ENCODE data around the gene BARHL1. TPM values are rescaled to one million over a fixed set of nuclear protein-coding genes. Genes with fewer than 3 reads are reported as not detected.

BARHL1 gene
- total RNA-seq, 4 donors from 2014 or later = not detected

DNA sequence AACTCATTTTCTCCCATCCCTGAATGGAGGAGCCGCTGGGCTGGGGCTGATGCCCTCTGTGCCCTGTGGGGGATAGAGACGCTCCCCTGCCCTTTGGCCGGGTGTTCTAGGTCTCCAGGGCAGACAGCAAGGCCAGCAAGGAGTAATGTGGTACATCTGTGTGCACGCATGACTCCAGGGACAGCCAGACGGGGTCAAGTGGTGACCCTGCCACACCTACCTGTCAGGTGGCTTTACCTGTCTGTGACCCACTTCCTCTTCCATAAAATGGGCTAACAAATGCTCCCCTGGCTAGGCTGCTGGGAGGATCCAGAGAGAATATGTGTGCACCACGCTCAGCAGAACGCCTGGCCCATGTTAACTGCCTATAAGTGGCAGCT is 35.4 kb upstream of the BARHL1 start:
- Histone ChIP-seq H3K9me3 (no peaks in the 10 kb centered on the region), H3K36me3 (no peaks in the 10 kb centered on the region), H3K27ac (no peak overlapping the region), H3K27me3 (peaks cover 18% of the 10 kb centered on the region), H3K4me3 (no peak overlapping the region), H3K4me1 (peaks cover 0 to 10% (median 6%) of the 10 kb centered on the region in 4 donors)
- no peak for DNase-seq
- in situ Hi-C loops (cut with MboI; ENCODE audit: low pct_ligation_motif_present in 1 of 4, low pct_unique_long_range_greater_than_20kb in 1 of 4, low sequenced_read_pairs in 3 of 4) (no loop called here), intact Hi-C loops (cut with DNase I; ENCODE audit: low total_unique reads) (no loop called here)
- TF ChIP-seq POLR2AphosphoS5 (IDR thresholded peaks at IDR 0.05) = no peak
- no peak for TF ChIP-seq EP300 (IDR thresholded peaks at IDR 0.05; ENCODE audit: low read depth)
- no peak for TF ChIP-seq POLR2A (IDR thresholded peaks at IDR 0.05)
- TF ChIP-seq, protein P1, sequence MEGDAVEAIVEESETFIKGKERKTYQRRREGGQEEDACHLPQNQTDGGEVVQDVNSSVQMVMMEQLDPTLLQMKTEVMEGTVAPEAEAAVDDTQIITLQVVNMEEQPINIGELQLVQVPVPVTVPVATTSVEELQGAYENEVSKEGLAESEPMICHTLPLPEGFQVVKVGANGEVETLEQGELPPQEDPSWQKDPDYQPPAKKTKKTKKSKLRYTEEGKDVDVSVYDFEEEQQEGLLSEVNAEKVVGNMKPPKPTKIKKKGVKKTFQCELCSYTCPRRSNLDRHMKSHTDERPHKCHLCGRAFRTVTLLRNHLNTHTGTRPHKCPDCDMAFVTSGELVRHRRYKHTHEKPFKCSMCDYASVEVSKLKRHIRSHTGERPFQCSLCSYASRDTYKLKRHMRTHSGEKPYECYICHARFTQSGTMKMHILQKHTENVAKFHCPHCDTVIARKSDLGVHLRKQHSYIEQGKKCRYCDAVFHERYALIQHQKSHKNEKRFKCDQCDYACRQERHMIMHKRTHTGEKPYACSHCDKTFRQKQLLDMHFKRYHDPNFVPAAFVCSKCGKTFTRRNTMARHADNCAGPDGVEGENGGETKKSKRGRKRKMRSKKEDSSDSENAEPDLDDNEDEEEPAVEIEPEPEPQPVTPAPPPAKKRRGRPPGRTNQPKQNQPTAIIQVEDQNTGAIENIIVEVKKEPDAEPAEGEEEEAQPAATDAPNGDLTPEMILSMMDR (IDR thresholded peaks at IDR 0.05) = no peak
- 71% methylated on average over 7 of the region's 7 CpGs; no CpG with 5 or more reads in 1 of the 2 donors for WGBS, 2 donors (ENCODE audit: low coverage in 1 of 2)

DNA sequence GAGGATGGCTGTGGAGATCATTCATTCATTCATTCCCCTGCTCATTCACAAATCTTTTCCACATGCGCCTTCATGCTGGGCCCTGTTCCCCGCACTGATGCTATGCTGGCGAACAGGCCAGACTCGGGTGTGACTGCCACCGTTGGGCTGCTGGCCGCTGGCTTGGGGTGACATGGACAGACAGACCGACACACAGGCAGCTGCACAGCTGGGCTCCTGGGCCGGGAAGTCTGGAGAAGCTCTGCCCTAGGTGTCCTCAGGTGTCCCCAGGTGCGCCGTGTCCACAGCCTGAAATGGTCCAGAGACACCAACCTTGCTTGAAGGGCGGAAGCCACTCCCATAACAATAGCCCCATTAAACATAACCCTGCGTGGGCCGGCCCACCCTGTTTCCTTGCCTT is 35.0 kb upstream of the BARHL1 start:
- intact Hi-C loops (cut with DNase I; ENCODE audit: low total_unique reads) (no loop called here), in situ Hi-C loops (cut with MboI; ENCODE audit: low pct_ligation_motif_present in 1 of 4, low pct_unique_long_range_greater_than_20kb in 1 of 4, low sequenced_read_pairs in 3 of 4) (no loop called here)
- Histone ChIP-seq H3K4me1 (peaks cover 0 to 10% (median 6%) of the 10 kb centered on the region in 4 donors), H3K4me3 (no peak overlapping the region), H3K36me3 (no peaks in the 10 kb centered on the region), H3K9me3 (no peaks in the 10 kb centered on the region), H3K27me3 (peaks cover 18% of the 10 kb centered on the region), H3K27ac (no peak overlapping the region)
- TF ChIP-seq POLR2AphosphoS5 (IDR thresholded peaks at IDR 0.05) (no peak), EP300 (IDR thresholded peaks at IDR 0.05; ENCODE audit: low read depth) (no peak), POLR2A (IDR thresholded peaks at IDR 0.05) (no peak)
- TF ChIP-seq, protein P1 (IDR thresholded peaks at IDR 0.05) = no peak
- 85% methylated on average over 13 of the region's 13 CpGs; no CpG with 5 or more reads in 1 of the 2 donors for WGBS, 2 donors (ENCODE audit: low coverage in 1 of 2)
- DNase-seq = no peak

DNA sequence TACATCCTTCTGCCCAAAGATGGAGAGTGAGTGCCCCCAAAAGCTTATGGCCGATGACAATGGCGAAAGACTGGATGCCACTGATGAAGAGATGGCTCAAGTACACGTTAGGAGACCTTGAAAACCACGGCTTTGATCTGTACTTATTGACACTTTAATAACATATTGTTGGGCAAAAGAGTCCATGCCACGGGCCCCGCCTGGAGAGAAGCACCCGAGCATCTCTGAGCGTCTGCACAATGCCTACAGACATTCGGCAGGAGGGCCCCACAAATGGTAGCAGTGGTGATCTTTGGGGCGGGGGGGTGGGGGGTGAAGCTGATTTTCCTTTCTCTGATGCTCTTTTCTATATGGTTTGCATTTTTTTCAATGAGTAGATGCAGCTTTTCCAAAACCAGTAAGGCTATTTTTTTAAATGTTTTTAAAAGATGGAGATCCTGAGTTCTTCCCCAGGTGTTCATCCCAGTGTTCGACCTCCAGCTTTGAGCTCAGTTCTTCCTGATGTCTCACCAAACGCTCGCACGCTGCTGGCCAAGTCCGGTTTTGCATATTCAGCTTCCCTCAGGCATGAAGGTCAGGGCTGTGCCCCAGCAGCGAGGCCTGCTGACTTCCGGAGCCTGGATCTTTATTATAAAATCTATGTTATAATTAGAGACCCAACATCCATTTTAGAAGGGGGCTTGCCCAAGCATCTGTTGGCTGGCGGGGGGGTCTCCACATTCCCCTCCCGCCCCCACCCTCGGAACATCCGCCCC is 34.3 kb upstream of the BARHL1 start:
- in situ Hi-C loops (cut with MboI; ENCODE audit: low pct_ligation_motif_present in 1 of 4, low pct_unique_long_range_greater_than_20kb in 1 of 4, low sequenced_read_pairs in 3 of 4) = no loop called here

More for the DNA sequence above, 34.3 kb upstream of the BARHL1 start:
- H3K27me3 ChIP-seq = peaks cover 18% of the 10 kb centered on the region
- no peak overlapping the region for H3K27ac ChIP-seq
- intact Hi-C loops (cut with DNase I; ENCODE audit: low total_unique reads) = no loop called here
- WGBS, 2 donors (ENCODE audit: low coverage in 1 of 2) = 74% methylated on average over 7 to 21 of the region's 21 CpGs
- H3K4me3 ChIP-seq = no peak overlapping the region
- no peak for DNase-seq
- H3K9me3 ChIP-seq = no peaks in the 10 kb centered on the region
- TF ChIP-seq, protein P1 (IDR thresholded peaks at IDR 0.05) = no peak
- TF ChIP-seq POLR2AphosphoS5 (IDR thresholded peaks at IDR 0.05) (no peak), POLR2A (IDR thresholded peaks at IDR 0.05) (no peak), EP300 (IDR thresholded peaks at IDR 0.05; ENCODE audit: low read depth) (no peak)
- H3K36me3 ChIP-seq = no peaks in the 10 kb centered on the region
- H3K4me1 ChIP-seq = peaks cover 0 to 10% (median 6%) of the 10 kb centered on the region in 4 donors

Measured in transverse colon (tissue), 4 donors.